ENCODE data around the gene ABI2. TPM values are rescaled to one million over a fixed set of nuclear protein-coding genes. Genes with fewer than 3 reads are reported as not detected.
A peak's percentile ranks its signal among the peaks of the same experiment; 100 is the strongest.

ABI2 gene
- total RNA-seq, 2 donors from 2014 or later = 40.1 to 48.9 TPM

GRCh38 chr2:203476881-203477280 lies 148.7 kb downstream of the ABI2 start:
- Mint-ChIP-seq H3K4me3 (no peak overlapping the region), H3K36me3 (ENCODE audit: insufficient read depth in 2 of 2) (no peaks in the 10 kb centered on the region), H3K27ac (no peak overlapping the region), H3K4me1 (ENCODE audit: low read depth) (no peaks in the 10 kb centered on the region), H3K27me3 (ENCODE audit: low read depth) (no peaks in the 10 kb centered on the region), H3K9me3 (no peaks in the 10 kb centered on the region)
- no peak for DNase-seq
- ATAC-seq (replicated peaks in 1 of 2) = no peak

- H3K36me3 Mint-ChIP-seq (ENCODE audit: insufficient read depth in 2 of 2) = no peaks in the 10 kb centered on the region
- no peak overlapping the region for H3K4me3 Mint-ChIP-seq
- ATAC-seq (replicated peaks in 1 of 2) (no peak), DNase-seq (no peak)
- peaks cover 8% of the 10 kb centered on the region for H3K4me1 Mint-ChIP-seq (ENCODE audit: low read depth)
- H3K27ac Mint-ChIP-seq = no peak overlapping the region
- H3K27me3 Mint-ChIP-seq (ENCODE audit: low read depth) = no peaks in the 10 kb centered on the region
- no peaks in the 10 kb centered on the region for H3K9me3 Mint-ChIP-seq
Observed at GRCh38 chr2:203480623-203481022, 152.4 kb downstream of the ABI2 start.

GRCh38 chr2:203484266-203485112 lies 156.3 kb downstream of the ABI2 start:
- DNase-seq (peak; percentile 43 to 57), ATAC-seq (replicated peaks in 1 of 2) (peak; percentile 88 to 91)
- H3K4me1 Mint-ChIP-seq (ENCODE audit: low read depth) = peaks cover 13% of the 10 kb centered on the region
- H3K9me3 Mint-ChIP-seq = no peaks in the 10 kb centered on the region
- H3K27ac Mint-ChIP-seq = no peak overlapping the region
- no peaks in the 10 kb centered on the region for H3K27me3 Mint-ChIP-seq (ENCODE audit: low read depth)
- H3K36me3 Mint-ChIP-seq (ENCODE audit: insufficient read depth in 2 of 2) = no peaks in the 10 kb centered on the region
- H3K4me3 Mint-ChIP-seq = peak overlapping the region in 1 of 2 donors; percentile 1

GRCh38 chr2:203489531-203489930 lies 161.3 kb downstream of the ABI2 start:
- H3K4me1 Mint-ChIP-seq (ENCODE audit: low read depth) = peaks cover 23% of the 10 kb centered on the region
- H3K36me3 Mint-ChIP-seq (ENCODE audit: insufficient read depth in 2 of 2) = no peaks in the 10 kb centered on the region
- no peak overlapping the region for H3K4me3 Mint-ChIP-seq
- no peak for ATAC-seq (replicated peaks in 1 of 2)
- no peak overlapping the region for H3K27ac Mint-ChIP-seq
- no peaks in the 10 kb centered on the region for H3K9me3 Mint-ChIP-seq
- DNase-seq = no peak
- H3K27me3 Mint-ChIP-seq (ENCODE audit: low read depth) = no peaks in the 10 kb centered on the region

GRCh38 chr2:203490391-203490790 lies 162.2 kb downstream of the ABI2 start:
- Mint-ChIP-seq H3K4me1 (ENCODE audit: low read depth) (peaks cover 21% of the 10 kb centered on the region), H3K27me3 (ENCODE audit: low read depth) (no peaks in the 10 kb centered on the region), H3K4me3 (no peak overlapping the region), H3K36me3 (ENCODE audit: insufficient read depth in 2 of 2) (no peaks in the 10 kb centered on the region), H3K27ac (no peak overlapping the region), H3K9me3 (no peaks in the 10 kb centered on the region)
- no peak for ATAC-seq (replicated peaks in 1 of 2)
- DNase-seq = no peak

GRCh38 chr2:203492965-203493364 lies 164.8 kb downstream of the ABI2 start:
- Mint-ChIP-seq H3K9me3 (no peaks in the 10 kb centered on the region), H3K36me3 (ENCODE audit: insufficient read depth in 2 of 2) (no peaks in the 10 kb centered on the region), H3K4me3 (peak overlapping the region in 1 of 2 donors; percentile 14), H3K27ac (no peak overlapping the region), H3K27me3 (ENCODE audit: low read depth) (no peaks in the 10 kb centered on the region), H3K4me1 (ENCODE audit: low read depth) (peaks cover 18% of the 10 kb centered on the region)
- DNase-seq = no peak
- ATAC-seq (replicated peaks in 1 of 2) = peak; percentile 80 to 83

Other genes with a start within 250 kb of the ABI2 start
- 10 to 100 TPM; 19.4 to 26.5 TPM for gene CYP20A1, start 89.4 kb upstream of the ABI2 start, total RNA-seq
- gene RAPH1, start 206.9 kb downstream of the ABI2 start, total RNA-seq = 1 to 10 TPM; 3.7 to 6.0 TPM